Nucleus accumbens (tissue), 56 donors: ENCODE results near the gene TMPRSS2.

Source experiments
- DNase-seq, 56 donors: peaks; one replicate each; lab custom pipeline; 2025; lab: John Stamatoyannopoulos, UW

Gene TMPRSS2

DNA sequence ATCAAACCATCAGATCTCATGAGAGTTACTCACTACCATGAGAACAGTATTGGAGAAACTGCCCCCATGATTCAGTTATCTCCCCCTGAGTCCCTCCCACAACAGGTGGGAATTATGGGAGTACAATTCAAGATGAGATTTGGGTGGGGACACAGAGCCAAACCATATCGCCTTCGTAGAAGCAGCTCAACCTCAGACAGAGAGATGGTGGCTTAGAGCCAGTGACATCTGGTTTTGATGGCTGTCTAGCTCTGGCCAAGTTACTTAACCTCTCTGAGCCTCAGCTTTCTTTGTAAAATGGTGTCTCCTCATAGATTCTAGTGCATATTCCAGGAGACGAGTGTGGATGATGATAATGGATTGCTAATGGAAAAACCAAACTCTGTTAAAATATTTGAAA is 54.8 kb downstream of the TMPRSS2 start:
- no peak for DNase-seq

DNA sequence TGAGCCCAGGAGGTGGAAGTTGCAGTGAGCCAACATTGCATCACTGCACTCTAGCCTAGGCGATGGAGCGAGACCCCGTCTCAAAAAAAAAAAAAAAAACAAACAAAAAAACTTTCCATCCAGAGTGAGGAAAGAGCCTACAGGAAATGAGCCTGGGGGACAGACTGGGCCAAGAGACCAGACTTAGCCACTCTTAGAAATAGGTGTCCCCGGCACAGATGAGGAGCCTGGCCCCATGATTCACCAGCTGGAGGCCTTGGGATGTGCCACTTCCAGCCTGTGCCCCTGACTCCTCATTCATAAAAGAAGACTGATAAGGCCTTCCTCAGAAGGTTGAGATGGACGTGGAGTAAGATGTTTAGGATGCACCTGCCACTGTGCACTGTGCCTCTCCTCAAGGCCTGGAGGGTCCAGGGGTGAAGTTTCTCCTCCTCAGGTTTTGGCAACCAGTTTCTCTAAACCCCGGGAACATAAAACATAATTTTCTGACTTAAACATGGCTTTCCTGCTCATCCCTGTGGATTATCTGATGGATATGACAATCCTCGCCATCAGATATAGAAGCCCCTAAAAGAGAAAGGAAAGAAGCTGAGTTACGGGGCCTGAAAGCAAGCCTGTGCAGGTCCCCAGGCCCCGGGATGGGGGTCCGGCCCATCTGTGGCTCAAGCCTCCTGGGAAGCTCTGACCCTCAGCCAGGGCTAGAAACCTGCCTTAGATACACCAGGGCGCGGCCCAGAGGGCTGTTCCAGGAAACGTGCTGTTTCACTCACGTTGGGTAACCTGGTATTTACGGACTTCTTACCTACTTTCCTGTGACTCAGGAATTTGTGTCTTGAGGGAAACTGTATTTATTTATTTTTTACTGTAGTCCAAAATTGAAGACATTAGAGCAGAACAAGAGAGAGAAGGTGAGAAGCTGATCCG is 55.9 kb downstream of the TMPRSS2 start:
- DNase-seq = no peak

DNA sequence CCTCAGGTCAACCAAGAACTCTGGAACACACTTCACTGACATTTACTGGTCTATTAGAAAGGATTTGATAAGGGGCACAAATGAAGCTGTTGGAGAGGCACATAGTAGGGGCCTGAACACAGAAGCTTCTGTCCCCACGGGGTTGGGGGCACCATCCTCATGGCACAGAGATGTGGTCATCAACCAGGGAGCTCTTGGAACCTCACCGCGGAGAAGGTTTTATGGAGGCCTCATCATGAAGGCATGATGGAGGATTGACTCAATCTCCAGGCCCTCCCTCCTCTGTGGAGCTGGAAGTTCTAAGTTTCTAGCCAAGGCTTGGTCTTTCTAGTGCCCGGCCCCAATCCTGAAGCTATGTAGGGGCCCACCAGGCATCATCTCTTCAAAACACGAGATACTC is 58.3 kb downstream of the TMPRSS2 start:
- DNase-seq = no peak

DNA sequence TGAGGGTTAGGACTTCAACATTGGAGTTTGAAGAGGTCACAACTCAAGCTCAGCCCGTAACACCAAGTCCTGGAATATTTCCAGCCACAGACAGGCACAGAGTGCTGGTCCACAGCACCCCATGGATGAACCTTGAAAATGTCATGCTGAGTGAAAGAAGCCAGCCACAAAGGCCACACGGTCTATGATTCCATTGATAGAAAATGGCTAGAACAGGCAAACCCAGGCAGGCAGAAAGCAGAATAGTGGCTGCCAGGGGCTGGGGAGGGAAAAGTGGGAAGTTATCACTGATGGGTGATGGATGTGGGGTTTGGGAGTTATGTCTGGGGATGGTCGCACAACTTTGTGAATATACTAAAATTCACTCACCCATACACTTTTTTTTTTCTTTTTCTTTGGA is 60.6 kb downstream of the TMPRSS2 start:
- DNase-seq = no peak

DNA sequence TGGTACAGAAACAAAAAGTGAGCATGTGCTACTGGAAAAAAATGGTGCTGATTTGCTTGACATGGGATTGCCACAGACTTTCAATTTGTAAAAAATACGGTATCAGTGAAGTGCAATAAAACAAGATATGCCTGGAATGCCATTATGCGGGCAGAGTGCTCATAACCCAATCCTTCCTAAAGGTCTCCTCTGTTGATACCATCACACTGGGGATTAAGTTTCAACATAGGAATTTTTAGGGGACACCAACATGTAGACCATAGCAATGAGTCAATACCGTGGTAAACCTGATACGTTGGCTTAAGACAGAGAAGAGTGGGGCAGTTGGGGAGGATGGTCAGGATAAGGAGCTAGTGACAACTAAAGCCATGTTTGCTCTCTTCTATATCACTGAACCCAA is 61.4 kb downstream of the TMPRSS2 start:
- no peak for DNase-seq

DNA sequence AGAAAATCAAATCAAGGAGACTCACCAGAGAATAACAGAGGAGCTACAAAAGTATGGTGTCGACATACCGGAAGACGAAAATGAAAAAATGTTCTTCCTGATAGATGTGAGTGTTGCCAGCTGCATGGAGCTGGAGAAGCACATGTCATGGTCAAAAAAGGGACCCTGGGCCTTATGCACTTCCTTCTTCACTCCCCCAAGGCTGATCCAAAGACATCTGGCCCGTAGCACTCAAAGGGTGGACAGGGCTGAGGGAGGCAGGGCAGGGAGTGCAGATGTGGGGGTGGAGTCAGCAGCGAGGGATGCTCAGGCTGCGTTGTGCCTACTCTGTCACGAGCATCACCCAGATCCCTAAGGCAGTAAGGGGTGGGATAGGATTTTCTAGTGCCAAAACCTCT is 62.5 kb downstream of the TMPRSS2 start:
- no peak for DNase-seq

DNA sequence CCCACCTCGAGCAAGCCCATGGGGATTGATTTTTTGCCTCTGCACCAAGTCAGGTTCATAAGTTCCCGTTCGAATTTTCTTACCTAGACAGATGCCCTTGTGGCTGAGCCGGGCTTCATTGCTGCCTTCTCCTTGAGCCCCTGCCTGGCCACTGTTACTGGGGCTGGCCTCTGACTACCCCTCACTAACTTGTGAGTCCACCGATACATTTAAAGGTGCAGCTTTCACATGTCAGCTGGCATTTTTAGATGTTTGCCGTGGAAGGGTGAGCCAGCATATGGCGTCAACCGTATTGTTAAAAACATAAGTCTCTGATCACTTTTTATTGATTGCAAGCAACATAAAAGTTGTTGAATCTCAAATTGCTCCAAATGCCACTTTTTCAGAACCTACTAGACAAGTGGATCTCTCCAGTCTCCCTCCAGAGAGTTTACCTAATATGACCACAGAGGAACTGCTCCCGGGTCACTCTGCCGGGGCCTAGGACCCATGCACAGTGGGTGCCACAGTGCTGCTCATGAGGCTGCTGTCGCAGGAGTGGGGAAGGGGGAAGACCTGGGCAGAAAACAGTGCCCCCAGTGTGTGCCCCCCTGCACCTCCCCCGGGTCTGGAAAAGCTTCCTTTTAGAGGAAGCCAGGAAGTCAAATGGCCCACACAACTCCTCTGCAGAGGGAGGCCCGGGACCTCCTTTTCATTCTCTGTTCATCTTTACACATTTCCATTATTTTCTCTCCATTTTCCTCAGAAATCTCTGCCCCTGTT is 63.1 kb downstream of the TMPRSS2 start:
- no peak for DNase-seq

DNA sequence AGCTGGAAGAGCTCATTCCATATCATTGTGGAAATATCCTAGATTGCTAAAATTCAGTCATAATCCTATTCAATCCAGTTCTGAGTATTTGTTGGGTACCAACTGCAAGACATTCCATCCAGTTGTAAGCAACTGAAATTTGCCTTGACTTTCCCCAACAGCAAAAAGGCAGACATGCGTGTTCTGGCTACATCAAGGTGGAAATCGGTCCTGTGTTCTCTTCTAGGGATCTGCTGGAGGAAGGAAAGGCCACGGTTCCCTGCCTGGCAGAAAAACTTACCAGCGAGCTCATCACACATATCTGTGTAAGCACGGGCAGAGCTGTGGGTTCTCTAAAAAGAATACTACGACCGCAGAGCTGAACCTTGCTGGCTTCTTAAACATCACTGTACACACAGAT is 64.4 kb downstream of the TMPRSS2 start:
- DNase-seq = no peak

DNA sequence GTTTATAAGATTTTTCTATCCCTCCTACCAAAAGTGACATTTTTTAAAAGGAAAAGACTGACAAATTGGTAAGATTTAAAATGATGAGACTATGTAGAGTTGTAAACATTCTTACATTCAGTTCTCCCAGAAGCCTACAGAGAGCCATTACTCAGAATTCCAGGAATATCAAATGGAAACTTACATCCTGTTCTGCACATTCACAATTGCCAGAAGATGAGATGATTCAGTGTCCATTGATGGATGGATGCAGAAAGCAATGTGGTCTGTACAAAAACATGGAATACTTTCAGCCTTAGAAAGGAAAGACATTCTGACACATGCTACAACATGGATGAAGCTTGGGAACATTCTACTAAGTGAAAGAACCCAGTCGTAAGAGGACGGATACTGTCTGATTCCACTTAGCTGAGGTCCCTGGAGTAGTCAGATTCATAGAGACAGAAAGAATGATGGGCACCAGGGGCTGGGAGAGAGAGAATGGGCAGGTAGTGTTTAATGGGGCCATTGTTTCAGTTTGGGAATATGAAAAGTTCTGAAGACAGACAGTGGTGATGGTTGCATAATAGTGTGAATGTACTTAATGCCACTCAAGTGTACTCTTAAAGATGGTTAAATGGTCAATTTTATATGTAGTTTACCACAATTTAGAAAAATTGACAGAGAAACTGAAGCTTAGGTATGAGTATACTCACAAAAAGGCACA is 65.3 kb downstream of the TMPRSS2 start:
- DNase-seq = no peak

DNA sequence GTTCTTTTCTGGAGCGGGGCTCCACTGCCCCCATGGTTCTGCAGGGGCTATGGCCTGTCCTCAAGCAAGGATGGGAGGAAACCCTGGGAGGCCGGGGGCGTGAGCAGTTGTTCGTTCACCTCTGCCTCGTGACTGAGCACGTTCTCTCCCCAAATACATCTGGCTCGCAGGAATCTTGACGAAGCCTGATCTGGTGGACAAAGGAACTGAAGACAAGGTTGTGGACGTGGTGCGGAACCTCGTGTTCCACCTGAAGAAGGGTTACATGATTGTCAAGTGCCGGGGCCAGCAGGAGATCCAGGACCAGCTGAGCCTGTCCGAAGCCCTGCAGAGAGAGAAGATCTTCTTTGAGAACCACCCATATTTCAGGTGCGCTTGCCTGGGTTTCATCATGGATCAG is 66.4 kb downstream of the TMPRSS2 start:
- no peak for DNase-seq

DNA sequence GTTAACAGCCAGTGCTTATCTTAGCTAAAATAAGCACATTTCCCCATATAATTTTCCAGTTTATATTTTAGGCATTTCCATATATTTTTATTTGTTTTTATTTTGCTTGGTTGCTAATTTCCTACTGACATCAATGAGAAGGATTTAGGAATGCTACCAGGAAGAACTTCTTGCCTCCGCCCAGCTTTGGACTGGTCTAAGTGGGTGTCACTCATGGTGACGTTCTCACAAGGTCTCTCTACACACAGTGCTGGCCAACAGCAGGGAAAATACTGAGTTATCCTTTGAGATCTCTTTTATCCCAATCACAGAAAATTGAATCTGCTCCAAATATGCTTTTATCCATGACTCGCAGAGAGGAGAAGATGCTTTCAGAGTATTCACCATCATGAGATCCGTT is 68.7 kb downstream of the TMPRSS2 start:
- DNase-seq = no peak

DNA sequence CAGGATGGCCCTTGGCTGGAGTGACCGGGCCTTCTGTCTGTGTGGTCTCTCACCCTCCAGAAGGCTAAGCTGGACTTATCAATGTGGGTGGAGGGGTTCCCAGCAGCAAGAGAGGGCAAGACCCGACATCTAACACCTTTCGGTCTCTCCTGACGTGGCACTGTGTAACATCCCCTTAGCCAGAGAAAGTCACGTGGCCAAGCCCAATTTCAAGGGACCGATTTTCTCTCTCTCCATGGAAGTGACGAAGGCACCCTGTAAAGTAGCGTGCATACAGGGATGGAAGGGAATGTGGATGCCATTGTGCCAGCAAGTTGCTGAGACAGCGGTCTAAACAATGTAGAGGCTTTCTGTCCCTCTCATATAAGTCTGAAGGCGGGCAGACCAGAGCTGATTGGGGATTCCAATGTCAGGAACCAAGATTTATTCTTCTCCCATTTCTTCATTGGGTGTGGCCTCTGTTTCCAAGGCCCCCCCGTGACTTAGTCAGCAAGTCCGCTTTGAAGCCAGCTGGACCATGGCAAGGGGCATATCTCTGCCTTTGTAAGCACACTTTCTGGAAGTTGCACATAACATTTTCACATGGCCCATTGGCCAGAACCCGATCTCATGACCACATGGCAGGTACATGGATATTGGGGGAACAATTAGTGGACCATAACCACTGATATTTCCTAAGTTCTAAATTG is 69.4 kb downstream of the TMPRSS2 start:
- DNase-seq = no peak

DNA sequence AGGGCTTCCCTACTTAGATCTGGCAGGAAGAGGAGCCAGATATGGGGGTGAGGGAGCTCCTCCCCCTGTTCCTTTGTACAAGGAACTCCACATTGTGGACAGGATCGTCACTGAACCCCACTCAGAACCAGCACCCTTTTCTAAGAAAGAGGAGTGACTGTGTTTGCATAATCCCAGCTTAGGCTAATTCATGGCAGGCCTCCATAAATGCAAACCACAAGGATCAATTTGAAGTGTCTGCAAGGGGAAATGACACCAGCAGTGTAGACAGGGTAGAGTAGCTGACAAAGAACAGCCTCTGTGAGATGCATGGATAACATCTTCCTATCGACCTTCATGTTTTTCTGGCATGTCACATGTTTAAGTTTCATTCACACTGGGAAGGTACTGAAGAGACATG is 70.2 kb downstream of the TMPRSS2 start:
- no peak for DNase-seq

DNA sequence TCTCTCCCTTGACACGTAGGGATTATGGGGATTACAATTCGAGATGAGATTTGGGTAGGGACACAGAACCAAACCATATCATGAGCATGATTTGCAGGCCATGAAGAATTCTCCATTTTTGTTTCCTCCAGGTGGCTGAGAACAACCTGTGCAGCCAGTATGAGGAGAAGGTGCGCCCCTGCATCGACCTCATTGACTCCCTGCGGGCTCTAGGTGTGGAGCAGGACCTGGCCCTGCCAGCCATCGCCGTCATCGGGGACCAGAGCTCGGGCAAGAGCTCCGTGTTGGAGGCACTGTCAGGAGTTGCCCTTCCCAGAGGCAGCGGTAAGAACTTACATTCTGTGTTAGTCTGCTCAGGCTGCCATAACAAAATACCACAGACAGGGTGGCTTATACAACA is 72.3 kb downstream of the TMPRSS2 start:
- DNase-seq = no peak

DNA sequence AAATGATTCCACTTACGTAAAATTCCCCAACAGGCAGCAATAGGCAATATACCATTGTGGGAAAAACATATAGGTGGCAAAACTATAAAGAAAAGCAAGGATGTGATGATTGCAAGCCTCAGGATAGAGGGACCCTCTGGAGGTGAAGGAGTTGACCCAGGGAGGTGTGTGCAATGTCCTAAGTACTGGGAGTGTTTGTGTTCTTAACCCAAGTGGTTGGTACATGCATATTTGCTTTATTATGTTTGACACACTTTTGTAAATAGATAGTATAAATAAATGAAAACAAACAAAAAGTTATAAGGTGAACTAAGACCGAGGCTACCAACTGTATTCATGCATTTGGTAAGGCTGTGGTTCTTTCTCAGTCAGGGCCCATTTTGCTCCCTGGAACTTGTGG is 74.4 kb downstream of the TMPRSS2 start:
- DNase-seq = no peak

DNA sequence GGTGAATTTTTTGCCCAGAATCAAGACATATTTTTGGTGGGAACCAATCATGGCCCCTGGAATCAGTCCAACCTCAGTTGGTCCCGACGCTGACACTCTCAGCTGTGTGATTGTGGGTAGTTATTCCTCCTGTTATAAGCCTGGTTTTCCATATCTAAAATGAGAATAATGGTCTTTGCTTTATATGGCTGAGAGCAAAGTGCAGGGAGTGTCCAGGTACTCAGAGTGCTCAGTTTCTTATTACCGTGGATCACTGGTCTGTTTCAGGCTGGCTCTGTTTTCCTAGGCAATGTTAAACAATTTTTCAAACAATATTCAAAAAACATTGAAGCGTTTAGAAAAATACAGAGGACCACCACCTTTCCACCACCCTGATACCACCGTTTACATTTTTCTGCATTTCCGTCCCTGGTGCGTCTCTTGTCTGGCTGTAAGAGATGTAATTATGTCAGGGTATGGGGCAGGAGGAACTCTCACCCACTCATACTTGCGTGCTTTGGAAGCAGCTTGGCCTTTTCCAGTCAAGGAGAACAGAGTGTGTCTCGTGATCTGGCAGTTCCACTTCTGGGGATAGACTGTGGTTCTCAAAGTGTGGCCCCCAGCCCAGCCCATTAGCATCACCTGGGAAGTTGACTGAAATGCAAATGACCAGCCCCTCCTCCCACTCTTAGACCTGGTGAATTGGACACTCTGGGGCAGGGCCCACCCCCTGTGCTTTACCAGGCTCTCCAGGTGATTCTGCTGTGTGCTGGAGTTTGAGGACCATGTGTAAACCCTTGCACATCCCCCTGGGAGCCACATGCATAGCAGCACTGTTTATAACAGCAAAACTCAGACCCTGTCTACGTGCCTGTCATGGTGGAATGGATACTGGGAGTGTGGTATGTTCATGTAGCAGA is 75.1 kb downstream of the TMPRSS2 start:
- DNase-seq = no peak

DNA sequence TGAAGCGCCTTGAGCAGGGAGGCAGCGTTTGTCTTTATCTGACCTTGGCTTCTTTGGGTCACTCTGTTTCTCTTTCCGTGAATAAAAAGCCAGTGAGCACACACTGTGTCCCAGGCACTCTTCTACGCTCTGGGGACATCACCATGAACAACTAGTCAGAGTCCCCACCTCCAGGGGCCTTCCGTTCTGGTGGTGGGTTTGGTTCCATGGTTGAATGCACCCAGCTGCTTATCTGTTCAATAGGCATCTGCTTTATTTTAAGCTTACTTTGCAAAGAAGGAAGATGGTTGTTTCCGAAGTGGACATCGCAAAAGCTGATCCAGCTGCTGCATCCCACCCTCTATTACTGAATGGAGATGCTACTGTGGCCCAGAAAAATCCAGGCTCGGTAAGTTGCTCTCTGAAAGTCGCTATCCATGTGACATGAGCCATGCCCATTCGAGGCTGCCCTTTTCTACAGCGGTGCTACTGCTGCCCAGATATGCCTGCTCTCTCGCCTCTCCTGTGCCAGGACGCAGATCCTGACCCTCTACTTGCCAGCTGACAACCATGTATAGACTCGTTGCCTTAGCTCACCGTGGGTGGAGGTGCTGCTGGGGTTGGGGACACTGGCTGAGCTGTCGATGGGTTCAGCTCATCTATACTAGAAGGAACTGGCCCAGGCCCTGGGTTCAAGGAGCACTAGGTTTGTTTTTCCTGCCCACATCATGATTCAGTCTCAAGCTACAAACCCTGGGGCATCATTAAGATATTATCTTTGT is 76.0 kb downstream of the TMPRSS2 start:
- DNase-seq = no peak

DNA sequence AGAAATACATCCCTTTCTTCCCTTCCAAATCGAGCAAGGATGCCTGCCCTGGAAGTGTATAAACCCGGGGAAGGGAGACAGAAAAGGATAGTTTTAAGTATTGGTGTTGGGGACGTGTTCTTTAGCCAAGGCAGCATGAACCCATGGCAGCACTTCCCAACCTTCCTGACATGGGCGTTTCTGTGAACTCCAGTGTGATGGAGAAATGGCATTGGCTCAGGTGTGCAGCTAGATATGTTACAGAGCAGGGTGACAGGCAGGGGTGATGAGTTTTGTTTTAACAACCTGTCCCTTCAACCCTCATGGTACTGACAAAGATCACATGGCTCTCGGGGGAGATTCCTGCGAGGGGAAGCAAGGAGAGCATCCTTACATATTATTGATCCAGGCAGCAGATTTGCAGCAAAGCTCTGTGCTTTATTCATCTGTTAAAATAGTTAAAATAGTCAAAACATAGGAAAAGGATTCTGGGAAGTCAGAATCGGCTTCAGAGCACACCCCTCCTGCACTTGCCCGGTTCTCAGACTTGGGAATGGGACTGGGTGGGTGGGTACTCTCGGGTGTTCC is 78.0 kb downstream of the TMPRSS2 start:
- no peak for DNase-seq

DNA sequence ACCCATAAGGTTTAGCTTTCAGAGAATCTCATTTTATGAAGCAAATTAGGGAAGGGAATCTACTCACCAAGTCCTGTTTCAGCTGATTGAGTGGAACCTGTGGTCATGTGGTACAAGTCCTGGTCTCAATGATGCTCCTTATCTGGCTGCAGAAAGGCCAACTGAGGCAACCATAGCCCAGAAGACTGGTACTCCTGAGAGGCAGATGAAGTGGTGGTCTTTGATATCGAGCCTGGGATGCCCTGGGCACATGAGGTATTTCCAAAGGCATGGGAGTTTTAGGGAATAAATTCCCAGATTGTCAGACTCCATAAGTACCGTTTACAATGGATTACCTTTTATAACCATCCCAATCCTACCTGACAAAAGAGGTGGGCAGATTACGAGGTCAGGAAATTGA is 78.7 kb downstream of the TMPRSS2 start:
- DNase-seq = no peak
